LNCaP clone FGC (cell line): ENCODE data around the gene IL1RAPL1.

Experiments used
- DNase-seq: peaks from one replicate; pipeline ENCODE4 v3.0.0-alpha.2; 2011; ENCODE audit warnings: low read depth
- H3K4me3 ChIP-seq: 2 replicates; pipeline ENCODE4 v1.5.1; 2011; ENCODE audit warnings: mild to moderate bottlenecking, low read depth, low read length, control low read depth
- CTCF ChIP-seq: IDR thresholded peaks from 2 replicates; pipeline ENCODE4 v1.5.1; 2012; ENCODE audit warnings: mild to moderate bottlenecking; ENCODE audit not compliant: control insufficient read depth, insufficient read depth; ENCODE audit errors: extremely low read depth

IL1RAPL1 gene

GRCh38 chrX:29065477-29065876 lies 478.2 kb downstream of the IL1RAPL1 start:
- TF ChIP-seq CTCF = no peak
- DNase-seq = no peak
- no peak overlapping the region for H3K4me3 ChIP-seq

GRCh38 chrX:29066516-29066915 lies 479.3 kb downstream of the IL1RAPL1 start:
- TF ChIP-seq CTCF = no peak
- no peak overlapping the region for H3K4me3 ChIP-seq
- no peak for DNase-seq

DNA sequence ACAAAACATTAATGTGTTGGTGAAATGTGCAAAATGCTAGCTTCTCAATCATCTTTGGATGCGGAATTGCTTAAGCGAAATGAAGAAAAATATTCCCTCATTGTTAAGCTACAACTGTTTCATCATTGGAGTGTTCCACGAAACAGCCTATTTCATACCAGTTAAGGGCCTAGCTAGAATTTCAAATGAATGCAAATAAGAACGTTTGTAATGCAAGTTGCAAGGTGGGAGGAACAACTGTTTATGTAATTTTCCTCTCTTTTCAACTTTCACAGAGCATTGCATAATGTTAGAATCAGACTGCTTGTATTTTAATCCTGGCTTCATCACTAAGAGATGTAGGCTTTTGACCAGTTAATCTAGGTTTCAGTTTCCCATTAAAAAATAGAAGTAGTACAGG lies 480.1 kb downstream of the IL1RAPL1 start:
- no peak for TF ChIP-seq CTCF

GRCh38 chrX:29071525-29072320 lies 484.5 kb downstream of the IL1RAPL1 start:
- DNase-seq = no peak
- no peak for TF ChIP-seq CTCF
- H3K4me3 ChIP-seq = no peak overlapping the region

More for the DNA sequence above, 480.1 kb downstream of the IL1RAPL1 start:
- DNase-seq = no peak
- H3K4me3 ChIP-seq = no peak overlapping the region

DNA sequence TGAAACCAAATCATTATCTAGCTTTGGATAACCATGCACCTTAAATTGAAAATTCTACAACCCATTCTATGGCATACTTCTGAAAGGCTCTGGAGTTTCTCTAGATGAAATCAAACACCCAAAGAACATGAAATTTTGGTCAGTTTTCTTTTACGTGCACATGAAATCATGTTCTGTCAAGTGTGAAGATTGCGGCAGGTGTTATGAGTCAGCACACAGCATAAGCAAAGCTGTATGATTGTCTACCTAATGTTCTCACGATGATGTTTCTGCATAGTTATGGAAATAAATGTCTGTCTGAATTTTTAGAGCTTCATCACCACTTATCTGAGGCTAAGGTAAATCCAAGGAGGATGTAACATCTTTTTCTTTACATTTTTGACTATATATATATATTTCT lies 495.3 kb downstream of the IL1RAPL1 start:
- DNase-seq = no peak
- no peak overlapping the region for H3K4me3 ChIP-seq
- no peak for TF ChIP-seq CTCF

GRCh38 chrX:29083823-29084222 lies 496.6 kb downstream of the IL1RAPL1 start:
- TF ChIP-seq CTCF = no peak
- DNase-seq = no peak

GRCh38 chrX:29090811-29091210 lies 503.6 kb downstream of the IL1RAPL1 start:
- H3K4me3 ChIP-seq = no peak overlapping the region
- DNase-seq = peak; percentile 3
- TF ChIP-seq CTCF = peak; percentile 55

More at GRCh38 chrX:29083823-29084222, 496.6 kb downstream of the IL1RAPL1 start:
- H3K4me3 ChIP-seq = no peak overlapping the region
